Measurements from ENCODE around the gene COQ5.
A peak's percentile ranks its signal among the peaks of the same experiment; 100 is the strongest.
"Not testable (repeated sequence)": the region's sequence is repeated elsewhere in the genome, so short reads cannot be mapped to it uniquely, and the experiment has no call there.

Gene COQ5

DNA sequence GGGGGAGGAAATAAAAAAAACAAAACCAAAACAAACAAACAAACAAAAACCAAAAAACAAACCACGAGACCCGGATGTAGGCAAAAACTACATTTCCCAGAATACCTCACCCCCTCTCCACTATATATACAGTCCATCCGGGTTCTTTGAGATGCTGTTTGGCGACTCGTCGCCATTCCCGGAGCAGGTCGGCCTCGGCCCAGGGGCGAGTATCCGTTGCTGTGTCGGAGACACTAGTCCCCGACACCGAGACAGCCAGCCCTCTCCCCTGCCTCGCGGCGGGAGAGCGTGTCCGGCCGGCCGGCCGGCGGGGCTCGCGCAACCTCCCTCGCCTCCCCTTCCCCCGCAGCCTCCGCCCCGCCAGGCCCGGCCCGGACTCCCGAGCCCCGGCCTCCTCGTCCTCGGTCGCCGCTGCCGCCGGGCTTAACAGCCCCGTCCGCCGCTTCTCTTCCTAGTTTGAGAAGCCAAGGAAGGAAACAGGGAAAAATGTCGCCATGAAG lies 5.3 kb upstream of the COQ5 start, which contains the start of gene RNF10:
TSS of gene RNF10 (plus strand) at position 154 of the 500 bp plus-strand sequence. CDS start 456 bp downstream, outside the sequence.
- ChIA-PET POLR2A (interaction anchor here (0.8 to 1.3 kb wide), 3 partner anchors 9 to 243 kb away, joined by 3 to 4 read pairs (median 3); partner anchors contain the start of gene RNU4-2), CTCF (interaction anchor here (1.2 kb wide), 1 partner anchor 47 kb away, joined by 3 read pairs; the partner anchor contains the start of gene POP5)
- TF ChIP-seq NFRKB (IDR thresholded peaks at IDR 0.05) (no peak), ELF4 (IDR thresholded peaks at IDR 0.05) (peak; percentile 83), LEF1 (IDR thresholded peaks at IDR 0.05; ENCODE audit: borderline replicate concordance) (no peak), ZNF384 (IDR thresholded peaks at IDR 0.05) (no peak), ARNT (IDR thresholded peaks at IDR 0.05) (no peak)
- peak; percentile 85 for DNase-seq (ENCODE audit: extremely low spot score)

DNA sequence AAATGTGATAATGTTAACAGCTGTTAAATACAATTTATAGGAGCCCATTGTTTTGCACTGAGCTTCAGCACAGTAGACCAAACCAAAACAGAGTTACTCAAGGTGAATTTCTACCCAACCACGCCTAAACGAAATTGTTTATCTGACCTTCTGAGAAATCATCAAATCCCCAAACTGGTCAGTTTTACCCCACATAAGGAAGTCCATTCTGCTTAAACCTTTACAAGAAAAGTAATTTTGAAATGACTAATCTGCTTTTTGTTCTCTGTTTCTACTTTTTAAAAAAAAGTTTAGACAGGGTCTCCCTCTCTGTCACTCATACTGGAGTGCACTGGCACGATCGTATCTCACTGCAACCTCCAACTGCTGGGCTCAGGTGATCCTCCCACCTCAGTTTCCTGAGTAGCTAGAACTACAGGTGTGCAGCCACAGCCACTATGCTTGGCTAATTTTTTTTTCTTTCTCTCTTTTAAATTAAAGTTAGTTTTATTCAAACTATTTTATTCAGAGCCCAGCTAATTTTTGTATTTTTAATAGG lies 3.8 kb upstream of the COQ5 start:
- POLR2A ChIA-PET = no interaction called here
- TF ChIP-seq ELF4 (IDR thresholded peaks at IDR 0.05) (no peak), BHLHE40 (IDR thresholded peaks at IDR 0.05; ENCODE audit: borderline replicate concordance) (no peak), SUZ12 (IDR thresholded peaks at IDR 0.05) (no peak), ZNF384 (IDR thresholded peaks at IDR 0.05) (no peak), FOXM1 (IDR thresholded peaks at IDR 0.05; ENCODE audit: borderline replicate concordance) (no peak), LEF1 (IDR thresholded peaks at IDR 0.05; ENCODE audit: borderline replicate concordance) (no peak)
- TF ChIP-seq, protein P1, sequence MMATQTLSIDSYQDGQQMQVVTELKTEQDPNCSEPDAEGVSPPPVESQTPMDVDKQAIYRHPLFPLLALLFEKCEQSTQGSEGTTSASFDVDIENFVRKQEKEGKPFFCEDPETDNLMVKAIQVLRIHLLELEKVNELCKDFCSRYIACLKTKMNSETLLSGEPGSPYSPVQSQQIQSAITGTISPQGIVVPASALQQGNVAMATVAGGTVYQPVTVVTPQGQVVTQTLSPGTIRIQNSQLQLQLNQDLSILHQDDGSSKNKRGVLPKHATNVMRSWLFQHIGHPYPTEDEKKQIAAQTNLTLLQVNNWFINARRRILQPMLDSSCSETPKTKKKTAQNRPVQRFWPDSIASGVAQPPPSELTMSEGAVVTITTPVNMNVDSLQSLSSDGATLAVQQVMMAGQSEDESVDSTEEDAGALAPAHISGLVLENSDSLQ (IDR thresholded peaks at IDR 0.05) = no peak
- CTCF ChIA-PET = no interaction called here
- no peak for DNase-seq (ENCODE audit: extremely low spot score)

DNA sequence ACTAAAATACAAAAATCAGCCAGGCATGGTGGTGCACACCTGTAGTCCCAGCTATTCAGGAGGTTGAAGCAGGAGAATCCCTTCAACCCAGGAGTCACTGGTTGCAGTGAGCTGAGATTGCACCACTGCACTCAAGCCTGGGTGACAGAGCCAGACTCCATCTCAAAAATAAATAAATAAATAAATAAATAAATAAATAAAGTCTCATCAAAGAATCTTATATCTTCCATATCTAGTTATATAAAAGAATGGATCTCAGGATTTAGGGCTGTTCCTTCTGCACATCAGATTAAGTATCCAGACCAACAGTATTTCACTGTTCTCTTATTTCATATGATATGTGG lies 1.4 kb upstream of the COQ5 start:
- DNase-seq (ENCODE audit: extremely low spot score); CTCF ChIA-PET; POLR2A ChIA-PET: not testable (repeated sequence)

DNA sequence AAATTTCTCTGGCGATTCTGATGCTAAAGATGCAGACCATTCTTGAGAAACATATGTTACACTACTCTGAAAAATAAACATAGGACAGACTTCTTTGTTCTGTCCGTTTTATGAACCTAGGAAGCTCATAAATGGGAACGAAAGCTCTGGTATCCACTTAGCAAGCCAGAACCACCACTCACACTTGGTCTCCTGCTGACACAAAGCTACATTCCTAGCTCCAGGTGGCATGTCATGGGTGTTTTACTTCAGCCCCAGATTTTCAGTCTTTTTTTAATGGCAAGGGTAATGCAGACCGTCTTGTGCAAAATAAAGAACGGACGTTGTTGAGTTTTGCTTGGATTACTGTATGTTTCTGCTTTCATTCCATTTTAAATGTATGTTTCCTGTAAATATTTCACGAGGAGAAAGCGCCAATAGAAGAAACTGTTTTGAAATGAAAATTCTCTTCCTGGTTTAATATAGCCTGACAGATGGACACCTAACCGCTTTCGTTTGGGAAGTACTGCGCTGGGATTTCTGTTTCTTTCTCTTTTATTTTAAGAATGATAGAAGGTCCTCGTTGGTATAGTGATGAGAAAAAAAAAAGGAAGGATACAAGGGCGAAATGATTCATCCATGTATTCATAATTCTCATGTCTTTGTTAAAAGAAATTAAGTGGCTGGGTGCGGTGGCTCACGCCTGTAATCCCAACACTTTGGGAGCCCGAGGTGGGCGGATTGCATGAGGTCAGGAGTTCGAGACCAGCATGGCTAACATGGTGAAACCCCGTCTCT lies 871 bp upstream of the COQ5 start:
- DNase-seq (ENCODE audit: extremely low spot score) = peak; percentile 56
- POLR2A ChIA-PET = interaction anchor here (0.6 to 1.7 kb wide), 8 partner anchors 8 to 64 kb away, joined by 3 to 8 read pairs (median 3); partner anchors contain the start of genes DYNLL1 and SRSF9
- TF ChIP-seq TARDBP (IDR thresholded peaks at IDR 0.05) = no peak
- TF ChIP-seq, protein P1 (IDR thresholded peaks at IDR 0.05) = peak; percentile 50; the same call in 1 of the 2 replicates
- CTCF ChIA-PET = interaction anchor here (0.6 to 0.9 kb wide), 2 partner anchors 32 to 63 kb away, joined by 3 to 5 read pairs; no protein-coding TSS in a partner anchor

DNA sequence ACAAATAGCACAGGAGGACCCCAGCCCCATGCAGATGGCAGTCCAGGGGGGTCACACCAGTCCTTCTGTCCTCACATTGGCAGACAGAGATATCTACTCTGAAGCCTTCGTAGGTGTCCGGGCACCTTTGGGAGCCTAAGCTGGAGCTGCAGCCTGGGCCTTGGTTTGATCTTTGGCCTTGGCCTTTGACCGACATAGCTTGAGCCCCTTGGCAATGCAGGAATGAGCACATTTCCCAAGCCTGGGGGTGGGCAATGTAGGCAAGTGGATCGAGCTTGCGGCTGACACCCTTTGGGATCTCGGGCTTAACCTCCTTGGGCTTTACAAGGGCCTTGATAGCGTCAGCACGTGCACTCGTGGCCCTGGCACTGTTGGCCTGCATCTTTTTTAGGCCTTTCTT lies 6.4 kb downstream of the COQ5 start:
- TF ChIP-seq L3MBTL2 (conservative IDR thresholded peaks at IDR 0.05) = no peak
- TF ChIP-seq NFRKB (IDR thresholded peaks at IDR 0.05) = no peak
- no peak for TF ChIP-seq FOXK2 (IDR thresholded peaks at IDR 0.05)
- no peak for TF ChIP-seq ZNF384 (IDR thresholded peaks at IDR 0.05)
- TF ChIP-seq ARNT (IDR thresholded peaks at IDR 0.05) = no peak
- CTCF ChIA-PET = no interaction called here
- DNase-seq (ENCODE audit: extremely low spot score) = no peak
- POLR2A ChIA-PET = interaction anchor here (1.2 kb wide), 1 partner anchor 26 kb away, joined by 3 read pairs; no protein-coding TSS in a partner anchor

DNA sequence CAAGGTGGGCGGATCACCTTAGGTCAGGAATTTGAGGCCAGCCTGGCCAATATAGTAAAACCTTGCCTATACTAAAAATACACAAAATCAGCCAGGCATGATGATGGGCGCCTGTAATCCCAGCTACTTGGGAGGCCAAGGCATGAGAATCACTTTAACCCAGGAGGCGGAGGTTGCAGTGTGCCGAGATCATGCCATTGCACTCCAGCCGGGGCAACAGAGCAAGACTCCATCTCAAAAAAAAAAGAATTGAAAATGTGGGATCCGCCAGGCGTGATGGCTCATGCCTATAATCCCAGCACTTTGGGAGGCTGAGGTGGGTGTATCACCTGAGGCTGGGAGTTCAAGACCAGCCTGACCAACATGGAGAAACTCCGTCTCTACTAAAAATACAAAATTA lies 9.6 kb downstream of the COQ5 start:
- POLR2A ChIA-PET; DNase-seq (ENCODE audit: extremely low spot score); CTCF ChIA-PET: not testable (repeated sequence)

DNA sequence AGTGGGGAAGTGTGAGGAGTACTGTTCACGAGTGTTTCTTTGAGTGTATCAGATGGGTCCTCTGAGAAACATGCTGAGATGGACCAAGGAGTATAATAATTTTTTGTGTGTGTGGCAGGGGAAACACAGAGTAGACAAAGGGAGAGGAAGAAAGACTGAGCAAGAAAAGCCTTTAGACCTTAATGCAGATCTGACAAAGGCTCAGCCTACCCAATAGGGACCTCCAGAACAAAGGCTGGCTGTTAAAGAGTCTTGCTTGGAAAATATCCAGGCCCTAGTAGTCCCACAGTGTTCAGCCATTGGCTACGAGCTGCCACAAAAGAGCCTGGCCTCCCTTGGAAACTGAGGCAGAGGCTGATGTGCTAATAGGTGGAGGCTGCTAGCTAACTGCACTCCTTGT lies 13.5 kb downstream of the COQ5 start:
- ChIA-PET POLR2A (interaction anchor here (0.5 kb wide), 1 partner anchor 1934 kb away, joined by 5 read pairs; no protein-coding TSS in a partner anchor), CTCF (no interaction called here)
- TF ChIP-seq TARDBP (IDR thresholded peaks at IDR 0.05) (no peak), L3MBTL2 (conservative IDR thresholded peaks at IDR 0.05) (no peak), BHLHE40 (IDR thresholded peaks at IDR 0.05; ENCODE audit: borderline replicate concordance) (no peak), ARNT (IDR thresholded peaks at IDR 0.05) (no peak), ZNF384 (IDR thresholded peaks at IDR 0.05) (no peak), FOXM1 (IDR thresholded peaks at IDR 0.05; ENCODE audit: borderline replicate concordance) (no peak), HDGF (IDR thresholded peaks at IDR 0.05; ENCODE audit: borderline replicate concordance) (no peak), NFRKB (IDR thresholded peaks at IDR 0.05) (no peak)
- TF ChIP-seq, protein P1 (IDR thresholded peaks at IDR 0.05) = no peak
- DNase-seq (ENCODE audit: extremely low spot score) = no peak

DNA sequence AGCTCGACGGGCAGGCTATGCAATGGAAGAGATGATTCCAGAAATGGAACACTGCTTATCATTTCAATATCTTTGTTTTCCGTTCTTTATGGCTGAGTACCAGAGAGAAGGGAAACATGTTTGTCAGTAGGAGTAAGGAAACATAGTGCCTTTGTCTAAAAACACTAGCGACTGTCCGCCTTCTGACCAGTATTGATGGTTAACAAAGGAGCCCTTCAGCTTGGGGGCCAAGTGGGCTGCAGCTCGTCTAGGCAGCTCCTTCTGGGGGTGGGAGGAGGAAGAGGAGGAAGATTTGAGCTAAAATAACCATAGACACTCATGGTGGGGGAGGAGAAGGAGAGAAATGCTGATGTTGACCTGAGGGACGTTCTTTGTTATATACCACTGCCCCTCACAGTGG lies 15.0 kb downstream of the COQ5 start:
- ChIA-PET CTCF (no interaction called here), POLR2A (interaction anchor here (0.6 kb wide), 1 partner anchor 77 kb away, joined by 3 read pairs; no protein-coding TSS in a partner anchor)
- DNase-seq (ENCODE audit: extremely low spot score) = no peak
- TF ChIP-seq SP1 (IDR thresholded peaks at IDR 0.05) (no peak), SUZ12 (IDR thresholded peaks at IDR 0.05) (no peak)
